Measurements from ENCODE around the gene MYO5A. TPM values are rescaled to one million over a fixed set of nuclear protein-coding genes. Genes with fewer than 3 reads are reported as not detected.

The MYO5A gene
- polyA plus RNA-seq, 2 of the 4 experiments (the other 2 are of a cell fraction), result 15.1 to 46.7 TPM

DNA sequence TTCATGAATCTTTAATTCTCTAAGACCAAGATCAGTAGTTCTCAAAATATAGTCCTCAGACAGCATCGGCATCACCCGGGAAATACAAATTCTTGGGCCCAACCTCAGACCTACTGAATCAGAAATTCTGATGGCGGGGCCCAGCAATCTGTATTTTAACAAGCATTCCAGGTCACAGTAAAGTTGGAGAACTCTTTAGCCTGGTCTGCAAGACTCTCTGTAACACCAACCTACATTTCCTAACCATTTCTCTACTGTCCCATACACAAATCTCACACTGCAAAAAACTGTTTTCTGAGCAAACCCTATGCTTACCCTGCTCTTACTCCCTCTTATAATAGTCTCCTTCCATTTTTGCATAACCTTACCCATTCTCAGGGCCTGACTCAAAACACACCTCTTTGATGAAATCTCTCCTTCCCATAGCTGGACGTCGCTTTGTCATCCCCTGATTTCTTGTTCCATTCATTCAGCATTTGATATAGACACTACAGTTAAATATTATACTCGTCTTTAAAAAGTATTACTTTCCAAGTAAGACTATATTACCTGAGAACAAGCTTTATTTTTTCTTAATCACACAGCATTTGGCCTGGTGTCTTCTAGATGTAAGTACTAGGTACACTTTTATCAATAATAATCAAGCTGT is 149.8 kb downstream of the MYO5A start:
- Histone ChIP-seq H3K4me1 (no peaks in the 10 kb centered on the region), H3K27ac (no peak overlapping the region), H3K4me3 (no peak overlapping the region), H3K4me2 (no peak overlapping the region), H3K9me3 (no peaks in the 10 kb centered on the region)
- no peak for ATAC-seq
- 90% methylated on average over 6 of the region's 6 CpGs for WGBS (ENCODE audit: missing lambda C conversion rate)
- DNase-seq (ENCODE audit: low read depth in 1 of 2, low spot score in 1 of 2), result no peak
- CTCF ChIA-PET, result interaction anchor here (0.9 to 2.7 kb wide), 3 partner anchors 12 to 122 kb away, joined by 3 to 7 read pairs (median 3); no protein-coding TSS in a partner anchor
- POLR2A ChIA-PET, result no interaction called here
- peak; percentile 74 for FAIRE-seq
- no peak for TF ChIP-seq HDAC2 (IDR thresholded peaks at IDR 0.05)

GRCh38 chr15:52370010-52370409 is 158.7 kb downstream of the MYO5A start:
- no peak for TF ChIP-seq ELK1 (IDR thresholded peaks at IDR 0.05; ENCODE audit: low read depth, low read length)
- no peak for TF ChIP-seq RARB (CRISPR knock-in tag; IDR thresholded peaks at IDR 0.05)
- no peak for TF ChIP-seq CHD2 (IDR thresholded peaks at IDR 0.05; ENCODE audit: low read length, partially characterized antibody)
- no peak for TF ChIP-seq MAFK (IDR thresholded peaks at IDR 0.05; ENCODE audit: partially characterized antibody)
- Histone ChIP-seq H3K4me2 (no peak overlapping the region), H3K4me1 (no peaks in the 10 kb centered on the region), H3K27ac (no peak overlapping the region), H3K4me3 (no peak overlapping the region), H3K9me3 (no peaks in the 10 kb centered on the region)
- ATAC-seq, result no peak
- FAIRE-seq, result no peak
- CTCF ChIA-PET, result no interaction called here
- POLR2A ChIA-PET, result no interaction called here
- no peak for DNase-seq (ENCODE audit: low read depth in 1 of 2, low spot score in 1 of 2)
- WGBS (ENCODE audit: missing lambda C conversion rate), result 81% methylated on average over 9 of the region's 9 CpGs

- WGBS (ENCODE audit: missing lambda C conversion rate), result 96% methylated on average over 3 of the region's 3 CpGs
- ChIA-PET CTCF (interaction anchor here (1.0 to 2.1 kb wide), 3 partner anchors 38 to 49 kb away, joined by 3 to 6 read pairs (median 3); no protein-coding TSS in a partner anchor), POLR2A (no interaction called here)
- no peak overlapping the region for H3K27ac ChIP-seq
- TF ChIP-seq POLR2A (IDR thresholded peaks at IDR 0.05; ENCODE audit: low read length) (no peak), ZC3H11A (IDR thresholded peaks at IDR 0.05) (no peak), NR3C1 (IDR thresholded peaks at IDR 0.05) (no peak), HDAC2 (IDR thresholded peaks at IDR 0.05) (no peak), CBX8 (IDR thresholded peaks at IDR 0.05) (no peak), NPAS2 (CRISPR knock-in tag; IDR thresholded peaks at IDR 0.05; ENCODE audit: borderline replicate concordance) (no peak), KDM5A (IDR thresholded peaks at IDR 0.05) (no peak), PHF8 (IDR thresholded peaks at IDR 0.05; ENCODE audit: borderline replicate concordance, low read depth) (no peak), HOXA7 (CRISPR knock-in tag; IDR thresholded peaks at IDR 0.05) (no peak), CHD2 (IDR thresholded peaks at IDR 0.05; ENCODE audit: low read length, partially characterized antibody) (no peak), HMGXB4 (CRISPR knock-in tag; IDR thresholded peaks at IDR 0.05; ENCODE audit: borderline replicate concordance) (no peak), ZFP36 (IDR thresholded peaks at IDR 0.05; ENCODE audit: borderline replicate concordance, partially characterized antibody) (no peak), NFE2L2 (conservative IDR thresholded peaks at IDR 0.05; ENCODE audit: low read length) (no peak), SMC3 (IDR thresholded peaks at IDR 0.05) (no peak)
- TF ChIP-seq, protein P1, sequence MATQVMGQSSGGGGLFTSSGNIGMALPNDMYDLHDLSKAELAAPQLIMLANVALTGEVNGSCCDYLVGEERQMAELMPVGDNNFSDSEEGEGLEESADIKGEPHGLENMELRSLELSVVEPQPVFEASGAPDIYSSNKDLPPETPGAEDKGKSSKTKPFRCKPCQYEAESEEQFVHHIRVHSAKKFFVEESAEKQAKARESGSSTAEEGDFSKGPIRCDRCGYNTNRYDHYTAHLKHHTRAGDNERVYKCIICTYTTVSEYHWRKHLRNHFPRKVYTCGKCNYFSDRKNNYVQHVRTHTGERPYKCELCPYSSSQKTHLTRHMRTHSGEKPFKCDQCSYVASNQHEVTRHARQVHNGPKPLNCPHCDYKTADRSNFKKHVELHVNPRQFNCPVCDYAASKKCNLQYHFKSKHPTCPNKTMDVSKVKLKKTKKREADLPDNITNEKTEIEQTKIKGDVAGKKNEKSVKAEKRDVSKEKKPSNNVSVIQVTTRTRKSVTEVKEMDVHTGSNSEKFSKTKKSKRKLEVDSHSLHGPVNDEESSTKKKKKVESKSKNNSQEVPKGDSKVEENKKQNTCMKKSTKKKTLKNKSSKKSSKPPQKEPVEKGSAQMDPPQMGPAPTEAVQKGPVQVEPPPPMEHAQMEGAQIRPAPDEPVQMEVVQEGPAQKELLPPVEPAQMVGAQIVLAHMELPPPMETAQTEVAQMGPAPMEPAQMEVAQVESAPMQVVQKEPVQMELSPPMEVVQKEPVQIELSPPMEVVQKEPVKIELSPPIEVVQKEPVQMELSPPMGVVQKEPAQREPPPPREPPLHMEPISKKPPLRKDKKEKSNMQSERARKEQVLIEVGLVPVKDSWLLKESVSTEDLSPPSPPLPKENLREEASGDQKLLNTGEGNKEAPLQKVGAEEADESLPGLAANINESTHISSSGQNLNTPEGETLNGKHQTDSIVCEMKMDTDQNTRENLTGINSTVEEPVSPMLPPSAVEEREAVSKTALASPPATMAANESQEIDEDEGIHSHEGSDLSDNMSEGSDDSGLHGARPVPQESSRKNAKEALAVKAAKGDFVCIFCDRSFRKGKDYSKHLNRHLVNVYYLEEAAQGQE (IDR thresholded peaks at IDR 0.05), result no peak
- TF ChIP-seq, protein P2, sequence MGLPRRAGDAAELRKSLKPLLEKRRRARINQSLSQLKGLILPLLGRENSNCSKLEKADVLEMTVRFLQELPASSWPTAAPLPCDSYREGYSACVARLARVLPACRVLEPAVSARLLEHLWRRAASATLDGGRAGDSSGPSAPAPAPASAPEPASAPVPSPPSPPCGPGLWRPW (IDR thresholded peaks at IDR 0.05), result no peak
- TF ChIP-seq, protein P3, sequence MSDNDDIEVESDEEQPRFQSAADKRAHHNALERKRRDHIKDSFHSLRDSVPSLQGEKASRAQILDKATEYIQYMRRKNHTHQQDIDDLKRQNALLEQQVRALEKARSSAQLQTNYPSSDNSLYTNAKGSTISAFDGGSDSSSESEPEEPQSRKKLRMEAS (IDR thresholded peaks at IDR 0.05), result no peak
- ATAC-seq, result no peak
- no peak for DNase-seq (ENCODE audit: low read depth in 1 of 2, low spot score in 1 of 2)
- no peaks in the 10 kb centered on the region for H3K9me3 ChIP-seq
- no peak for FAIRE-seq
- H3K4me3 ChIP-seq, result no peak overlapping the region
- no peaks in the 10 kb centered on the region for H3K4me1 ChIP-seq
- no peak overlapping the region for H3K4me2 ChIP-seq
These were observed 159.2 kb downstream of the MYO5A start for GRCh38 chr15:52369455-52369854.
